AG10803 (cell line): ENCODE measurements around the gene DCTN1.
A peak's percentile ranks its signal among the peaks of the same experiment; 100 is the strongest.

Source experiments
- DNase-seq: peaks from one replicate; pipeline ENCODE4 v3.0.0; 2010; ENCODE audit warnings: low read depth
- H3K4me3 ChIP-seq: 2 replicates; pipeline ENCODE4 v1.5.1; 2011; ENCODE audit warnings: mild to moderate bottlenecking, low read length, control low read depth
- CTCF ChIP-seq: conservative IDR thresholded peaks from 2 replicates; pipeline ENCODE4 v1.5.1; 2011; ENCODE audit warnings: mild to moderate bottlenecking, low read length, control low read depth, inconsistent platforms

DCTN1 gene

GRCh38 chr2:74418312-74418711 lies 38.2 kb upstream of the DCTN1 start:
- no peak for DNase-seq
- no peak overlapping the region for H3K4me3 ChIP-seq
- no peak for TF ChIP-seq CTCF

- DNase-seq, result no peak
- no peak overlapping the region for H3K4me3 ChIP-seq
- TF ChIP-seq CTCF, result no peak
Observed at GRCh38 chr2:74417763-74418162, 37.7 kb upstream of the DCTN1 start.

DNA sequence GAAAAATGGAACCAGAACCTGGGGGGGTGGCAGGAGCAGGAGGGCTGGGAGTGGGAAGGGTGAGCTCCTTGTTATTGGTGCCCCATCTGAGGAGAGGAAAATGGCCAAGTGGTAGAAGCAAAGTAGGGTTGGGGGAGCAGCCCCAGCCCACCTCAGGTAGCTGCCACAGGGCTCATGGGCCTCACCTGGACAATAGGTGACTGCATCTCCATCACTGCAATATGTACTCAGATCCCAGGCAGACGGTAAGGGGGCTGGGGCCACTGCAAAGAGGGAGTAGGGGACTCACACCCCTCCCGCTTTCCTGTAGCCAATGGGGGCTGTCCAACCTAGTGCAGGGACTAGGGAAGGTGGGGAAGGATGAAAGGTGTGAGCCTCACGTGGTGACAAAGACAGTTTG lies 37.1 kb upstream of the DCTN1 start:
- no peak overlapping the region for H3K4me3 ChIP-seq
- TF ChIP-seq CTCF, result no peak
- DNase-seq, result no peak

DNA sequence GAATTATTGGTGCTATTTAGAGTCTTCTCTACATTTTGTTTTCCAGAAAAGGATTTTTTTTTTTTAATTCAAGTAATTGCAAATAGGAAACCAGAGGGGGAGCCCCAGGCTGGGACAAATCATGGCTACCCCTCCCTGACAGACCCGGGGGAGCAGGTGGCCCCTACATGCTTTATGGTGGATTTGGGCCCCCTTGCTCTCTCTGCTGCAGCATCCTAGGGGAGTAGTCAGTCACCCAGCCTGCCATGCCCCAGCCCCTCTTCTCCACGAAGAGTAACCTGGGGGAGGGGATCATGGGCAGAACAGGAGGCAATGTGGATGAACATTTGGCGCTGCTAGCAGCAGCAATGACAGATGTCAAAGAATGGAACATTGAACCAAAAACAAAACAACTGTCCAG lies 36.7 kb upstream of the DCTN1 start:
- H3K4me3 ChIP-seq, result no peak overlapping the region
- no peak for DNase-seq
- peak; percentile 10; the same call in 1 of the 2 replicates for TF ChIP-seq CTCF

DNA sequence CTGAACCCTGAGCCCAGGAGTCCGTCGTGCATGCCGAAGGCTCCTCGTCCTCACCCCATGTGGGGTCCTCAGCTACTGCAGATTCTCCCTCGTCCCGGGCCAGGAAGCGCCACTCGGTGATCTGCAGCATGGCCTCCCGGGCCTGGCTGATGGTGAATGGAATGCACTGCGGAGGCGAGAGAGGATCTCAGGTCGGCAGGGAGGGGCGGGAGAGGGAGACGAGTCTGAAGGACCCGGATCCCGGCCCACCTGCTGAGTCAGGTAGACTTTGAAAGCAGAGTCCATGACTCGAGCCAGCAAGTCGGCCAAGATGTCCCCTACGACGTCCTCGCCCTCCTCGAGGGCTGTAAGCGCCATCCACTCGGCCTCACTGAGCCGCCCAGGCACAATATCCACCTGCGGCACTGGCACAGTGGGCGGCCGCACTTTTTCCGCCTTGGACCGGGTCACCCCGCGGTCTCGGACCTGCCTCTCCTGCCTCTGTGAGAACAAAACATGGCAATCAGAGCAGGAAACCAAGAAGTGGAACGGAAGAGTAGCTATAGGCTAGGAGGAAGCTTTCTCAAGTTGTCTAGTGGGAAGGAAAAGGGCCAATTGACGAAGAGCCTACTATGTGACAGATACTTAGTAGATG lies 35.8 kb upstream of the DCTN1 start:
- peak overlapping the region; percentile 60 for H3K4me3 ChIP-seq
- no peak for DNase-seq

GRCh38 chr2:74414881-74415761 lies 35.0 kb upstream of the DCTN1 start:
- TF ChIP-seq CTCF, result no peak; the same call in 1 of the 2 replicates

More for the DNA sequence above, 35.8 kb upstream of the DCTN1 start:
- TF ChIP-seq CTCF, result no peak

DNA sequence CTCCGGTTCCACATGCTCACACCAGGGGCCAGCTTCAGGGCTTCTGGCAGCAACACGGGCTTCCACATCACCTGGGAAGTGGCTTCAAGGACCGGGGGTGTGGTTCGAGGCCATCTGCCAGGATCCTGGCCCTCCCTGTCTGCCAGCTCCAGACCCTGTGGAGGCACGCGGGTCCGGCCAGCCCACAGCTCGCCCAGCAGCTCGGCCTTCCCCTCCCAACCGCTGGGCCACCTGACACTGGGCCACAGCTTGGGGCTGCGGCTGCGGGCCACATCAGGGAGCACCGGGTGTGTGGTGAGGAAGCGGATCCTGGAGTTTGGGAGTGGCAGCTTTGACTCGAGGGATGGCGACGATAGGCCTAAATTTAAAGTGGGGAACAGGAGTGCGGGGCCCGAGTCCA lies 34.3 kb upstream of the DCTN1 start:
- no peak for DNase-seq
- H3K4me3 ChIP-seq, result peak overlapping the region; percentile 60
- no peak for TF ChIP-seq CTCF

More at GRCh38 chr2:74414881-74415761, 35.0 kb upstream of the DCTN1 start:
- peak; percentile 34 for DNase-seq
- H3K4me3 ChIP-seq, result peak overlapping the region; percentile 60
